ENCODE results near the gene CFAP251. TPM values are rescaled to one million over a fixed set of nuclear protein-coding genes. Genes with fewer than 3 reads are reported as not detected.

The CFAP251 gene
- total and polyA plus RNA-seq, 2 of the 13 experiments (the other 11 are each of a cell fraction or from before 2014, with no cell fraction given) = 0.30 to 0.42 TPM

DNA sequence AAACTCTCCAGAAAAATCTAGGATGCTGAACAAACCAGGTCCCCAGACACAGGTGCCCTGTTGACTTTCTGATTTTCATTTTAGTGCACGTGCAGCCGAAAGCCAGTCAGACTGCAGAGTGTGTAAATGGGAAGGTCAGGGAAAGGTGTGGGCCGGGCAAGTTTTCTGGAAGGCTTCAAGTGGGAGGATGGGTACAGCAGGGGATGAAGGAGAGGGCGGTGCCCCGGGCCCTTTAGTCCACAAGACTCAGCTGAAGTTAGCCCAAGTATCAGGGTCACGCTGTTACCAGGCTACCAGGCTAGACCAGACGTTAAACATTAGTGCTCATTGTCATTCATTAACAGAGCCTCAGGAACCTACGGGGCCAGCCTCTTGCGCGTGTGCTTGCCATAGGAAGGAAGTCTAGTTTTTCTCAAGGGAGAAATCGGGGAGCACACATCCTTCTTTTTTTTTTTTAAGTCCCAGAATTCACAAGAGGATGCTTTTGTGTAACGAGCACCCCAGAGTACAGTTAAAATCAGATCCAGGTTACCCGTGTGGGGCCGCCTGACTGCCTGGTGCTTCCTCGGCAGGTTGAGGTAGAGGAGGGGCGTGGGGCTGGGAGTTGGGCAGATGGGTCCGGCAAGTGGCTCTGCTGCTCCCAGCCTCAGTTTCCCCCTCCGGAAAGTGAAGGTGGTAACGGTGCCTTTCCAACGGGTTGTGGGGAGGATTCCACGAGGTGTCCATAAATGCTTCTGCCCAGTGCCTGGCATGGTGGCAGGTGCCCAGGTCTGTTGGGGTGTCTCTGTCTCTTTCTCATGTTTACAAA is 122.4 kb downstream of the CFAP251 start (continued):
- TF ChIP-seq, protein P1, sequence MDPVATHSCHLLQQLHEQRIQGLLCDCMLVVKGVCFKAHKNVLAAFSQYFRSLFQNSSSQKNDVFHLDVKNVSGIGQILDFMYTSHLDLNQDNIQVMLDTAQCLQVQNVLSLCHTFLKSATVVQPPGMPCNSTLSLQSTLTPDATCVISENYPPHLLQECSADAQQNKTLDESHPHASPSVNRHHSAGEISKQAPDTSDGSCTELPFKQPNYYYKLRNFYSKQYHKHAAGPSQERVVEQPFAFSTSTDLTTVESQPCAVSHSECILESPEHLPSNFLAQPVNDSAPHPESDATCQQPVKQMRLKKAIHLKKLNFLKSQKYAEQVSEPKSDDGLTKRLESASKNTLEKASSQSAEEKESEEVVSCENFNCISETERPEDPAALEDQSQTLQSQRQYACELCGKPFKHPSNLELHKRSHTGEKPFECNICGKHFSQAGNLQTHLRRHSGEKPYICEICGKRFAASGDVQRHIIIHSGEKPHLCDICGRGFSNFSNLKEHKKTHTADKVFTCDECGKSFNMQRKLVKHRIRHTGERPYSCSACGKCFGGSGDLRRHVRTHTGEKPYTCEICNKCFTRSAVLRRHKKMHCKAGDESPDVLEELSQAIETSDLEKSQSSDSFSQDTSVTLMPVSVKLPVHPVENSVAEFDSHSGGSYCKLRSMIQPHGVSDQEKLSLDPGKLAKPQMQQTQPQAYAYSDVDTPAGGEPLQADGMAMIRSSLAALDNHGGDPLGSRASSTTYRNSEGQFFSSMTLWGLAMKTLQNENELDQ (CRISPR knock-in tag; IDR thresholded peaks at IDR 0.05; ENCODE audit: borderline replicate concordance) = no peak
- TF ChIP-seq MAZ (IDR thresholded peaks at IDR 0.05; ENCODE audit: borderline replicate concordance, low read depth, low read length) (no peak), MAZ (CRISPR knock-in tag; IDR thresholded peaks at IDR 0.05; ENCODE audit: low read depth) (no peak), ZNF180 (CRISPR knock-in tag; IDR thresholded peaks at IDR 0.05; ENCODE audit: borderline replicate concordance, low read depth) (no peak), ERF (CRISPR knock-in tag; IDR thresholded peaks at IDR 0.05) (0 out of 2 replicates have a peak, but pooled peaks have one; percentile 21), NCOR1 (IDR thresholded peaks at IDR 0.05; ENCODE audit: borderline replicate concordance, low read length) (no peak), CBFB (CRISPR knock-in tag; IDR thresholded peaks at IDR 0.05) (no peak), IKZF1 (IDR thresholded peaks at IDR 0.05) (no peak), HNRNPUL1 (IDR thresholded peaks at IDR 0.05; ENCODE audit: low read depth, low read length) (0 out of 2 replicates have a peak, but pooled peaks have one; percentile 39), MZF1 (CRISPR knock-in tag; IDR thresholded peaks at IDR 0.05; ENCODE audit: borderline replicate concordance) (no peak), HNF4A (CRISPR knock-in tag; IDR thresholded peaks at IDR 0.05) (peak; percentile 37), ZNF557 (CRISPR knock-in tag; IDR thresholded peaks at IDR 0.05) (no peak), KLF9 (CRISPR knock-in tag; IDR thresholded peaks at IDR 0.05; ENCODE audit: low read depth) (no peak), ZNF225 (CRISPR knock-in tag; IDR thresholded peaks at IDR 0.05) (no peak)
- TF ChIP-seq, protein P2, sequence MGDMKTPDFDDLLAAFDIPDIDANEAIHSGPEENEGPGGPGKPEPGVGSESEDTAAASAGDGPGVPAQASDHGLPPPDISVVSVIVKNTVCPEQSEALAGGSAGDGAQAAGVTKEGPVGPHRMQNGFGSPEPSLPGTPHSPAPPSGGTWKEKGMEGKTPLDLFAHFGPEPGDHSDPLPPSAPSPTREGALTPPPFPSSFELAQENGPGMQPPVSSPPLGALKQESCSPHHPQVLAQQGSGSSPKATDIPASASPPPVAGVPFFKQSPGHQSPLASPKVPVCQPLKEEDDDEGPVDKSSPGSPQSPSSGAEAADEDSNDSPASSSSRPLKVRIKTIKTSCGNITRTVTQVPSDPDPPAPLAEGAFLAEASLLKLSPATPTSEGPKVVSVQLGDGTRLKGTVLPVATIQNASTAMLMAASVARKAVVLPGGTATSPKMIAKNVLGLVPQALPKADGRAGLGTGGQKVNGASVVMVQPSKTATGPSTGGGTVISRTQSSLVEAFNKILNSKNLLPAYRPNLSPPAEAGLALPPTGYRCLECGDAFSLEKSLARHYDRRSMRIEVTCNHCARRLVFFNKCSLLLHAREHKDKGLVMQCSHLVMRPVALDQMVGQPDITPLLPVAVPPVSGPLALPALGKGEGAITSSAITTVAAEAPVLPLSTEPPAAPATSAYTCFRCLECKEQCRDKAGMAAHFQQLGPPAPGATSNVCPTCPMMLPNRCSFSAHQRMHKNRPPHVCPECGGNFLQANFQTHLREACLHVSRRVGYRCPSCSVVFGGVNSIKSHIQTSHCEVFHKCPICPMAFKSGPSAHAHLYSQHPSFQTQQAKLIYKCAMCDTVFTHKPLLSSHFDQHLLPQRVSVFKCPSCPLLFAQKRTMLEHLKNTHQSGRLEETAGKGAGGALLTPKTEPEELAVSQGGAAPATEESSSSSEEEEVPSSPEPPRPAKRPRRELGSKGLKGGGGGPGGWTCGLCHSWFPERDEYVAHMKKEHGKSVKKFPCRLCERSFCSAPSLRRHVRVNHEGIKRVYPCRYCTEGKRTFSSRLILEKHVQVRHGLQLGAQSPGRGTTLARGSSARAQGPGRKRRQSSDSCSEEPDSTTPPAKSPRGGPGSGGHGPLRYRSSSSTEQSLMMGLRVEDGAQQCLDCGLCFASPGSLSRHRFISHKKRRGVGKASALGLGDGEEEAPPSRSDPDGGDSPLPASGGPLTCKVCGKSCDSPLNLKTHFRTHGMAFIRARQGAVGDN (CRISPR knock-in tag; IDR thresholded peaks at IDR 0.05) = peak; percentile 61; the same call in 1 of the 2 replicates
- TF ChIP-seq, protein P3, sequence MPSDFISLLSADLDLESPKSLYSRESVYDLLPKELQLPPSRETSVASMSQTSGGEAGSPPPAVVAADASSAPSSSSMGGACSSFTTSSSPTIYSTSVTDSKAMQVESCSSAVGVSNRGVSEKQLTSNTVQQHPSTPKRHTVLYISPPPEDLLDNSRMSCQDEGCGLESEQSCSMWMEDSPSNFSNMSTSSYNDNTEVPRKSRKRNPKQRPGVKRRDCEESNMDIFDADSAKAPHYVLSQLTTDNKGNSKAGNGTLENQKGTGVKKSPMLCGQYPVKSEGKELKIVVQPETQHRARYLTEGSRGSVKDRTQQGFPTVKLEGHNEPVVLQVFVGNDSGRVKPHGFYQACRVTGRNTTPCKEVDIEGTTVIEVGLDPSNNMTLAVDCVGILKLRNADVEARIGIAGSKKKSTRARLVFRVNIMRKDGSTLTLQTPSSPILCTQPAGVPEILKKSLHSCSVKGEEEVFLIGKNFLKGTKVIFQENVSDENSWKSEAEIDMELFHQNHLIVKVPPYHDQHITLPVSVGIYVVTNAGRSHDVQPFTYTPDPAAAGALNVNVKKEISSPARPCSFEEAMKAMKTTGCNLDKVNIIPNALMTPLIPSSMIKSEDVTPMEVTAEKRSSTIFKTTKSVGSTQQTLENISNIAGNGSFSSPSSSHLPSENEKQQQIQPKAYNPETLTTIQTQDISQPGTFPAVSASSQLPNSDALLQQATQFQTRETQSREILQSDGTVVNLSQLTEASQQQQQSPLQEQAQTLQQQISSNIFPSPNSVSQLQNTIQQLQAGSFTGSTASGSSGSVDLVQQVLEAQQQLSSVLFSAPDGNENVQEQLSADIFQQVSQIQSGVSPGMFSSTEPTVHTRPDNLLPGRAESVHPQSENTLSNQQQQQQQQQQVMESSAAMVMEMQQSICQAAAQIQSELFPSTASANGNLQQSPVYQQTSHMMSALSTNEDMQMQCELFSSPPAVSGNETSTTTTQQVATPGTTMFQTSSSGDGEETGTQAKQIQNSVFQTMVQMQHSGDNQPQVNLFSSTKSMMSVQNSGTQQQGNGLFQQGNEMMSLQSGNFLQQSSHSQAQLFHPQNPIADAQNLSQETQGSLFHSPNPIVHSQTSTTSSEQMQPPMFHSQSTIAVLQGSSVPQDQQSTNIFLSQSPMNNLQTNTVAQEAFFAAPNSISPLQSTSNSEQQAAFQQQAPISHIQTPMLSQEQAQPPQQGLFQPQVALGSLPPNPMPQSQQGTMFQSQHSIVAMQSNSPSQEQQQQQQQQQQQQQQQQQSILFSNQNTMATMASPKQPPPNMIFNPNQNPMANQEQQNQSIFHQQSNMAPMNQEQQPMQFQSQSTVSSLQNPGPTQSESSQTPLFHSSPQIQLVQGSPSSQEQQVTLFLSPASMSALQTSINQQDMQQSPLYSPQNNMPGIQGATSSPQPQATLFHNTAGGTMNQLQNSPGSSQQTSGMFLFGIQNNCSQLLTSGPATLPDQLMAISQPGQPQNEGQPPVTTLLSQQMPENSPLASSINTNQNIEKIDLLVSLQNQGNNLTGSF (CRISPR knock-in tag; IDR thresholded peaks at IDR 0.05) = no peak
- TF ChIP-seq, protein P4, sequence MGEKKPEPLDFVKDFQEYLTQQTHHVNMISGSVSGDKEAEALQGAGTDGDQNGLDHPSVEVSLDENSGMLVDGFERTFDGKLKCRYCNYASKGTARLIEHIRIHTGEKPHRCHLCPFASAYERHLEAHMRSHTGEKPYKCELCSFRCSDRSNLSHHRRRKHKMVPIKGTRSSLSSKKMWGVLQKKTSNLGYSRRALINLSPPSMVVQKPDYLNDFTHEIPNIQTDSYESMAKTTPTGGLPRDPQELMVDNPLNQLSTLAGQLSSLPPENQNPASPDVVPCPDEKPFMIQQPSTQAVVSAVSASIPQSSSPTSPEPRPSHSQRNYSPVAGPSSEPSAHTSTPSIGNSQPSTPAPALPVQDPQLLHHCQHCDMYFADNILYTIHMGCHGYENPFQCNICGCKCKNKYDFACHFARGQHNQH (CRISPR knock-in tag; IDR thresholded peaks at IDR 0.05) = no peak
